ENCODE data around the gene SLC38A3. TPM values are rescaled to one million over a fixed set of nuclear protein-coding genes. Genes with fewer than 3 reads are reported as not detected.

SLC38A3 gene
- total RNA-seq, 1 experiment from 2014 or later, result 6.0 TPM

DNA sequence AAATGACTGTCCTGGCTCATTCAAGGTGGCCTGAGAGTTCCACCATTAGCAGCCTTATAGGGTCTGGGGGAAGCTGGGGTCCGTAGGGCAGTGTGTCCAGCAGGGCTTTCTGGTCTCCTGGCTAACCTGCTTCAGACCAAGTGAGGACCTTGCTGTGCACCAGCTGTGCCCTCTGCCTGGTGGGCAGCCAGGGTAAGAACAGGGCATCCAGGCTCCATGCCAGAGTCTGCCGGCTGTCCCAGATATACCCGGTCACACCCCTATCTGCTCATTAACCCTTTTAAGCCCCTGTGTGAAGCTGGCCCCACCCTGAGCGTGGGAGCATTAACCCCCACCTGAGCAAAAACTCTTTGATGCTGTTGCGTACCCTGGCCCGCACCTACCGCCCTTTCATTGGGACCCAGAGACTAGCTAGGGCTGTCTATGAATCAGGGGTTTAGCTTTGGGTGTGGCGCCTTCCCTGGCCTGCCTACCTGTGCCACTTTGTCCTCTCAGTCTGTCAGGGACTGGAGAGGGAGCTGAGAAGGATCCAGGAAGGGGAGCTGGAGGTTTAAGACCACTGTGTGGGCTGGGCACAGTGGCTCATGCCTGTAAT, 32.3 kb upstream of the SLC38A3 start:
- DNase-seq (ENCODE audit: low read depth, low spot score) (no peak), ATAC-seq (no peak)
- ChIA-PET CTCF (interaction anchor here (0.9 kb wide), 1 partner anchor 18 kb away, joined by 3 read pairs; no protein-coding TSS in a partner anchor), POLR2A (interaction anchor here (1.6 kb wide), 1 partner anchor 9 kb away, joined by 3 read pairs; no protein-coding TSS in a partner anchor)
- Histone ChIP-seq H3K36me3 (ENCODE audit: control insufficient read depth, insufficient read depth, low read length) (no peaks in the 10 kb centered on the region; the same call in 1 of the 2 replicates), H3K27ac (ENCODE audit: low read length) (peak overlapping the region; percentile 61), H3K27me3 (ENCODE audit: control insufficient read depth, insufficient read depth, low read length) (no peaks in the 10 kb centered on the region), H3K9me3 (ENCODE audit: control insufficient read depth, insufficient read depth, low read depth, low read length) (no peaks in the 10 kb centered on the region), H3K4me1 (ENCODE audit: control insufficient read depth, insufficient read depth, low read length) (peaks cover 64% of the 10 kb centered on the region), H3K4me3 (ENCODE audit: low read depth in 2 of 2, low read length in 2 of 2) (no peak overlapping the region)
- BruUV-seq (replicated peaks), result no TSS peak
- TF ChIP-seq CTCF (IDR thresholded peaks at IDR 0.05), result no peak
- TF ChIP-seq POLR2AphosphoS5 (IDR thresholded peaks at IDR 0.05; ENCODE audit: low read depth, low read length), result no peak
- no peak for TF ChIP-seq SIN3A (IDR thresholded peaks at IDR 0.05; ENCODE audit: borderline replicate concordance, insufficient read depth, low read depth, low read length)
- TF ChIP-seq REST (IDR thresholded peaks at IDR 0.05; ENCODE audit: insufficient read depth in 1 of 2, low read depth in 2 of 2, low read length in 1 of 2), result no peak
- no peak for TF ChIP-seq TCF7L2 (IDR thresholded peaks at IDR 0.05; ENCODE audit: low read depth, low read length)
- in situ Hi-C loops (cut with HindIII; ENCODE audit: low pct_unique_long_range_greater_than_20kb, low sequenced_read_pairs), result no loop called here
- intact Hi-C loops (cut with micrococcal nuclease; ENCODE audit: unreplicated experiment), result no loop called here

DNA sequence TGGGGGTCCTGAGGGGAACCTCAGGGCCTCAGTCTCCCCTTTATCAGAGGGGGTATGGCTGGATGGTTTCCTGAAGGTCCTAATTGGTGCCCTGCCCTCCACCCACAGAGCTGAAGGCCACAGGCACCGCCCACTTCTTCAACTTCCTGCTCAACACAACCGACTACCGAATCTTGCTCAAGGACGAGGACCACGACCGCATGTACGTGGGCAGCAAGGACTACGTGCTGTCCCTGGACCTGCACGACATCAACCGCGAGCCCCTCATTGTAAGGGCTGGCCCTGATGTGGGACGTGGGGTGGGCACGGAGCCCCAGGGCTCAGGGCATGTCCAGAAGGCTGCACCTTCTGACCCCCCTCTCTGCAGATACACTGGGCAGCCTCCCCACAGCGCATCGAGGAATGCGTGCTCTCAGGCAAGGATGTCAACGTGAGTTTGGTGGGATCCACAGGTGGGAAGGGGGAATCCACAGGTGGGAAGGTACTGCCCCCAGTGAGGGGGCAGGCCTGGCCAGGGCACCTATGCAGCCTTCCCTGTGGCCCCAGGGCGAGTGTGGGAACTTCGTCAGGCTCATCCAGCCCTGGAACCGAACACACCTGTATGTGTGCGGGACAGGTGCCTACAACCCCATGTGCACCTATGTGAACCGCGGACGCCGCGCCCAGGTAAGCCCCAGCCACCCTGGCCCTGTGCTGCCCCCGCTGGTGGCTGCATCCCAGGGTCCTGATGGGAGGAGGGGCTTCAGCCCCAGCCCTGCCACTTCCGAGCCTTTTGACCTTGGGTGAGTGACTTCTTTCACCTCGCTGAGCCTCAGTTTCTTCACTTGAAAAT, 31.2 kb upstream of the SLC38A3 start:
- no peaks in the 10 kb centered on the region for H3K9me3 ChIP-seq (ENCODE audit: control insufficient read depth, insufficient read depth, low read depth, low read length)
- DNase-seq (ENCODE audit: low read depth, low spot score), result no peak
- H3K4me1 ChIP-seq (ENCODE audit: control insufficient read depth, insufficient read depth, low read length), result peaks cover 52% of the 10 kb centered on the region
- H3K4me3 ChIP-seq (ENCODE audit: low read depth in 2 of 2, low read length in 2 of 2), result no peak overlapping the region
- BruUV-seq (replicated peaks), result no TSS peak
- POLR2A ChIA-PET, result interaction anchor here (0.6 to 1.6 kb wide), 2 partner anchors 10 to 30 kb away, joined by 3 read pairs; no protein-coding TSS in a partner anchor
- H3K36me3 ChIP-seq (ENCODE audit: control insufficient read depth, insufficient read depth, low read length), result no peaks in the 10 kb centered on the region; the same call in 1 of the 2 replicates
- in situ Hi-C loops (cut with HindIII; ENCODE audit: low pct_unique_long_range_greater_than_20kb, low sequenced_read_pairs), result no loop called here
- CTCF ChIA-PET, result no interaction called here
- no peak for ATAC-seq
- intact Hi-C loops (cut with micrococcal nuclease; ENCODE audit: unreplicated experiment), result no loop called here
- no peaks in the 10 kb centered on the region for H3K27me3 ChIP-seq (ENCODE audit: control insufficient read depth, insufficient read depth, low read length)
- H3K27ac ChIP-seq (ENCODE audit: low read length), result no peak overlapping the region
- TF ChIP-seq TCF7L2 (IDR thresholded peaks at IDR 0.05; ENCODE audit: low read depth, low read length) (no peak), REST (IDR thresholded peaks at IDR 0.05; ENCODE audit: insufficient read depth in 1 of 2, low read depth in 2 of 2, low read length in 1 of 2) (no peak), SIN3A (IDR thresholded peaks at IDR 0.05; ENCODE audit: borderline replicate concordance, insufficient read depth, low read depth, low read length) (no peak), POLR2AphosphoS5 (IDR thresholded peaks at IDR 0.05; ENCODE audit: low read depth, low read length) (no peak), CTCF (IDR thresholded peaks at IDR 0.05) (no peak)

Data from Panc1 (cell line).